Lung microvascular endothelial cell (primary cell): ENCODE measurements around the gene SRP54. TPM values are rescaled to one million over a fixed set of nuclear protein-coding genes. Genes with fewer than 3 reads are reported as not detected.
"Not testable (repeated sequence)": the region's sequence is repeated elsewhere in the genome, so short reads cannot be mapped to it uniquely, and the experiment has no call there.

Experiments used
- DNase-seq, 2 donors: peaks; one replicate each; pipeline versions ENCODE4 v3.0.0 to v3.0.0-alpha.2; 2010; ENCODE audit warnings: low read depth in 2 of 2
- total RNA-seq: library from RNA; depleted of rRNA; stranded (reverse); fragments of >200 nt; gene quantifications from 2 replicates; pipeline ENCODE4 v1.2.1, GENCODE V29; 2014

SRP54 gene
- total RNA-seq, 1 donor from 2014 or later: 51.0 TPM

DNA sequence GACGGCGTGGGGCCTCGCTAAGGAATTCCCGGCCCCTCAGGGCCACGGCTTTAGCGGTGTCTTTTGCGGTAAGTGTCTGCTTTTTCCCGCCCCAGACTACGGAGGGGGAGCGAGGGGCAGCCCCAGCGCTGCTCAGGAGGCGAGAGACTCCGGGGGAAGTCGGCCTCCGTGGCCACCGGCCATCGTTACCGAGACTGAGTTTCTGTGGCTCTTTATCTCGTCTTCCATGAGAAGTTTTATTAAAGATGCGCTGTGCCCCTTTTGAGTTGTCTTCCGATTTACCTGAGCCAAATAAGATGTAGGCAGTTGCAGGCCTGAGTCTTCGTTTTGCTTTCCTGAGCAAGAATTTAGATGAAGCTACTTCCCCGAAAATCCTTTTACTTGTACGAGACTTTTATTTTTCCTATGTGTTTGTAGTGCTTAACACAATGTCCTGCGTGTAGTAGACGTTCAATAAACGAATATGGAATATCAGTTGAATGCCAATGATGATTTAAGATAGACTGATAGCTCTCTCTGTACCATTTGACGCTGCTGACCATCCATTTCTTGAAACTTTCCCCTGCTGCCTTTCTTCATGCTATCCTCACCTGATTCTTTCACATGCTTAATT lies 462 bp downstream of the SRP54 start:
- DNase-seq: peak in 1 of 2 donors; percentile 17

DNA sequence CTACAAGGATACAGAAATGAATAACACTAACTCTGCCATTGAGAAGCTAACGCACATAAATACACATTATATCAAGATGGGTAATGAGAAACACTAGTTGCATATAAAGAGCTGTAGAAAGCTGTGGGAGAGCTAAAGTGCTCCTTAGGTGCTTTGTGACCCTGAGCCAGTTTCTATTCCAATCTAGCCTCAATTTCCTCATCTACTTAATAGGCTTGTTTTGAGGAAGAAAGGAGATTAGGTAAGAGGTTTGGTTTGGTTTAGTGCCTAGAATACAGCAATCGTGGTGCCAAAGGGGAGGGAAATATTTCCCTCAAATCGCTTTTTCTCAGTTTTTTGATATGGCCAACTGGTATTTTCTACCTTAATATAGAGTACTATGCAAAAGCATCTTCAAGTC lies 994 bp downstream of the SRP54 start:
- DNase-seq: no peak

DNA sequence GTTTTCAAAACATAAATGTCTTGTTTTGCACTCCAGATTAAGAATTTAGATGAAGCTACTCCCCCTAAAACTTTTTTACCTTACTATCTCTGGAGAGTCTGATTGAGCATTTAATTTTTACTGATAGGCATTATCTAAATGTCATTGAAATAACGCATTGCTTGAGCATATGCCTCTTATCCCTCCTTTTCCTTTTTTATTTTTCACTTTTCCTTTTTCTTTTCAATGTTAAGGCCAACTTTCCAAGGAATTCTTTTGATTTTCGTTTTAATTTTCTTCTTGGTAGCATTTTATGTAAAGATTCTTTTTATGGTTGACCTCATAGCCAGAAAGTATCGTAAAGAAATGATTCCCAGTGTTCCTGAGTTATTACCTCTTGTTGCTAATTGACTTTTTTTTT lies 2.9 kb downstream of the SRP54 start:
- DNase-seq: no peak

DNA sequence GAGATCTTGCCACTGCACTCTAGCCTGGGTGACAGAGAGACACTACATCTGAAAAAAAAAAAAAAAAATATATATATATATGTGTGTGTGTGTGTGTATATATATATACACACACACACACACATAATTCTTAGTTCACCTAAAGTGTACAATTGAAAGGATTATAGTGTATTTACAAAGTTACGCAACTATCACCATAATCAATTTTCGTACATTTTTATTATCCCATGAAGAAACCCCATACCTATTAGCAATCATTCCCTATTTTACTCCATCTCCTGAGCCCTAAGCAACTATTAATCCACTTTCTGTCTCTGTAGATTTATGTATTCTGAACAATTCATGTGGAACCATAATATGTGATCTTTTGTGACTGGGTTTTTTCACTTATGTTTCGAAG lies 4.4 kb downstream of the SRP54 start:
- DNase-seq: no peak

DNA sequence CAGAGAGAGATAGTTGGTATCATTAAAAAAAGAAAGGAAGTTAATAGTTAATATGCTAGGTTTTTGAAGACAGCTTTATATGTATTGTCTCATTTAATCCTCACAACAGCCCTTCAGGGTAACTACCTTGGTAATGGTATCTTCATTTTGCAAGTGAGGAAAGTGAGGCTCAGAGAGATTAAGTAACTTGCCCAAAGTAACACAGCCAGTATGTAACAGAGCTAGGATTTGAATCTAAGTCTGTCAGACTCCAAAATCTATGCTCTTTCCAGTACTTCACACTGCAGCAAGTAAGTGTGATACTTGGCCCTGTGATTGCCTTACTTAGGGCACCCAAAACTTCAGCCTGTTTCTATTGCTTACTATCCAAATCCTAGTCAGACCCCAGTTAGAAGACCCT lies 7.0 kb downstream of the SRP54 start:
- DNase-seq: no peak

DNA sequence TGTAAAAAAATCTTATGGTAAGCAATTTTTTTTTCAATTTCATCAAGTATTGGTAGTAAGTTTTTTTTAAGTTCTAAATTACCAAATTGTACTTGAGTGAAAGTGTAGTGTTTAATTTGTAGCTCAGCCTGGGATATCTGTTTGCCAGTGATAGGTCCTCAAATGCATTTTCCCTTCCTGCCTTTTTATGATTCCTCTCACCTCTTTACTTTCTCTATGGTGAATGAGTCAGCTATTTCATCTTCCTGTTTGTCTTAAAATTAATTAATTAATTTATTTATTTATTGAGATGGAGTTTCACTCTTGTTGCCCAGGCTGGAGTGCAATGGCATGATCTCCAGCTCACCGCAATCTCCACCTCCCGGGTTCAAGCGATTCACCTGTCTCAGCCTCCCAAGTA lies 10.6 kb downstream of the SRP54 start:
- peak; percentile 29 to 37 for DNase-seq

DNA sequence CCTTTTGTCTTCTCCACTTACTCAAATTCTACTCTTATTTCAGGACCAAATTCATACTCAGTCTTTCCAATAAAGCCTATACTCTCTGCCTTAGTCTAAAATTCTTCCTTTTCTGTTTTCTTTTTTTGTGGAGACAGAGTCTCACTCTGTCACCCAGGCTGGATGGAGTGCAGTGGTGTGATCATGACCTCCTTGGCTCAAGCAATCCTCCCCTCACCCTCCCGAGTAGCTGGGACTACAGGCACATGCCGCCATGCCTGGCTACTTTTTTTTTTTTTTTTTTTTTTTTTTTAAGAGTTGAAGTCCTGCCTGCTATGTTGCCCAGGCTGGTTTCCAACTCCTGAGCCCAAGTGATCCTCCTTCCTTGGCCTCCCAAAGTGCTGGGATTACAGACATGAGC lies 11.9 kb downstream of the SRP54 start:
- no peak for DNase-seq

DNA sequence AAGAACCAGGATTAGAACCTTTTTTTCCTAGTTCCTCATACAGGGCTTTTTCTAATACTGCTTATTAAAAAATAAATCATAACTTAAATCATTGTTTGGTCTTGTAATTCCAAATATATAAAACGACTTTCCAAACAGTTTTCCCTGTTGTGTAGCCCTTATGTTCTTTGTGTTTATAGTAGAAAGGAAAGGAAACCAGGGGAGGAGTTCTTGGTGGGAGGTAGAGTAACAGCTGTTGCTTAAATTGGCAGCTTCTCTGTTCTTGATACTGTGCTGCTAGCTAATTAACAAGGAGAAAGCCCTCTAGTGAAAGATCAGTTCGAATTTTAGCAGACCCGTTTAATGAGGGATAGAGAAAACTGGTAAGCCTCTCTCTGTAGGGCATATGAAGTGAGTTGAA lies 15.0 kb downstream of the SRP54 start:
- DNase-seq: peak; percentile 24 to 45

DNA sequence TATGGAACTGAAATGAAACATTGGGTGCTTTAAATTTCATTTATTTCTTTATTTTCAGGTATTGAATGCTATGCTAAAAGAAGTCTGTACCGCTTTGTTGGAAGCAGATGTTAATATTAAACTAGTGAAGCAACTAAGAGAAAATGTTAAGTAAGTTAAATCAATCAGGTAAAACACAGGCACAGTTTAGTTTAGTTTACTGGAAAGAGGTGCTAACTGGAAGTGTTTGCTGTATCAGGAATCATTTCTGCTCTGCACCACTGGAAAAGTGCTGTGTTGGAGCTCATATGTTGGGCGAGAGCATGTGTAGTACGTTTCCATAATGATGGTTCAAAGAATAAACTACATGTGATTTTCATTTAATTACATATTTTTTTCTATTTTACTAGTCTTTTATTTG lies 16.7 kb downstream of the SRP54 start:
- DNase-seq: no peak

DNA sequence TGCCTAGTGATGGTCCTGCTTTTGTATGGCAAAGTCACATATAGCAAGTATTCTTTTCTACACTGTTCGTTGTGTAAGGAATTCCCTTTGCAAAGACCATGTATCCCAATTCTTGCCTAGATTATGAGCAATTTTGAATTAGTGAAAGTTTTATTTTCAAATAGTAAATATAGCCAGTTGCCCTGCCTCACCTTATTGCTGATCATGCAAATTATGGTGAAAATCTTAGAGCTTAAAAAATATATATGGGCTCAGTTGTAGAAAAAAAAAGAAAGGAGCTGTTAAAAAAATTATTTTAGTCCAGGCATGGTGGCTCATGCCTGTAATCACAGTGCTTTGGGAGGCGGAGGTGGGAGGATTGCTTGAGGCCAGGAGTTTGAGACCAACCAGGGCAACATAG lies 18.8 kb downstream of the SRP54 start:
- DNase-seq: no peak

DNA sequence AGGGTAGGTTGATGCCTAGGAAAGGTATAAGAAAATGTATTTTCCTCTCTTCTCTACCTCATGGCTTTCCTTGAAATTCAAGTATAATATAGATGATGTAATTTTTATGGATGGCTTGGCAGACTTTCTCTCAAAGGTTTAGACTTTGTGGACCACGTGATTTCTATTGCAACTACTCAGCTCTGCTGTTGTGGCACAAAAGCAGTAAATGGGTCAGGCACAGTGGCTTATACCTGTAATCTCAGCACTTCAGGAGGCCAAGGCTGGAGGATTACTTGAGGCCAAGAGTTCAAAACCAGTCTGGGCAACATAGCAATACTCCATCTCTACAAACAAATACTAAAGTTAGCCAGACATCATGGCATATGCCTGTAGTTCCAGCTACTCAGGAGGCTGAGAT lies 22.0 kb downstream of the SRP54 start:
- DNase-seq: no peak

DNA sequence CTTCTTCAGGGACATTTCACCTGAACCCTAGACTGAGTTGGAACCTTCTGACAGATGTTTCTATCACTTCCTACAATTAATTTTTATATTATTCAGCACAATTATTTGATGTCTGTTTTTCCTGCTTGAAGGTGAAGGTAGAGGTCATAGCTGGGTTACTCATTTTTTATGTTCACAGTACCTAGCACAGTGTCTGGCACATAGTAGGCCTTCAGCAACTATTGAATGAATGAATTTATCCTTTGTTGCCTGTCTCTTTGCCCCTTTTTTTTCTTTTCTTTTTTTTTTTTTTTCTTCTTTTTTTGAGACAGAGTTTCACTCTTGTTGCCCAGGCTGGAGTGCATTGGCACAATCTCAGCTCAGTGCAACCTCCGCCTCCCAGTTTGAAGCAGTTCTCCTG lies 33.8 kb downstream of the SRP54 start:
- DNase-seq: no peak

DNA sequence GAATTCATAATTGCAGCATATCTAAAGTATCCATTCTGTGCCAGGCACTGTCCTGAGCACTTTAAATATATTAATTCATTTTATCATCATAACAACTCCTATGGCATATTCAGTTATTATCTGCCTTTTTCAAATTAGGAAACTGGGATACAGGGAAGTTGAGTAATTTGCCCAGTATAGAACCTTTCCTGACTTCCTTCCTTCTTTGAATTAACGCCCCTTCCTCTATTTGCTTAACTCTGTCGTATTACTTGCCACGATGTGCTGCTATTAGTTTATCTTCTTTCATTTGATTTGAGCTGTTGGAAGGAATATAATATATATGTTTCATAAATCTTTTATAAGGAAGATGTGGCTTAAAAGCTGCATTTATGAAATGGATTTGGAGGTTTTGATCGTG lies 37.9 kb downstream of the SRP54 start:
- no peak for DNase-seq

DNA sequence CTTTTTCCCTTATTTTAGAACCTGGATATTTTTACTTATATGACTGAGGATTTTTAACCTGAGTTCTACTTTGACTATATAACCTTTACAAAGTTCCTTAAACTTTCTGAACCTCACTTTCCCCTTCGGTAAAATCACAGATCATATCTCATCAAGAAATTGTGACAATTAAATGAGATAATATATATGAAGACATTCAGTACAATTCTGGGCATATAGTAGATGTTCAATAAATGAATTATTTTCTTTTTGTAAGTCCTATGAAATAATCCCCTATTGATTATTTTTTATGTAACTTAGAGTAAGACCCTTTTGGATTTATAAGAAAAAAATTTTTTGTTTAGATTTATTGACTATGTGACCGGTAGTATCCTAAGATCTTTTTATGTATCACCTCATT lies 45.6 kb downstream of the SRP54 start:
- DNase-seq: no peak

DNA sequence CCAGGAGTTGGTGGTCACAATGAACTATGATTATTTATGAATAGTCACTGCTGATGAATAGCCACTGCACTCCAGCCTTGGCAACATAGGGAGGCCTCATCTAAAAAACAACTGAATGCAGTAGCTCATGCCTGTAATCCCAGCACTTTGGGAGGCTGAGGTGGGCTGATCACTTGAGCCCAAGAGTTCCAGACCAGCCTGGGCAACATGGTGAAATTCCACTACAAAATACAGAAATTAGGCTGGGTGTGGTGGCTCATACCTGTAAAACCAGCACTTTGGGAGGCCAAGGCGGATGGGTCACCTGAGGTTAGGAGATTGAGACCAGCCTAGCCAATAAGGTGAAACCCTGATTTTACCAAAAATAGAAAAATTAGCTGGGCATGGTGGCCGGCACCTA lies 49.8 kb downstream of the SRP54 start:
- DNase-seq: no peak

DNA sequence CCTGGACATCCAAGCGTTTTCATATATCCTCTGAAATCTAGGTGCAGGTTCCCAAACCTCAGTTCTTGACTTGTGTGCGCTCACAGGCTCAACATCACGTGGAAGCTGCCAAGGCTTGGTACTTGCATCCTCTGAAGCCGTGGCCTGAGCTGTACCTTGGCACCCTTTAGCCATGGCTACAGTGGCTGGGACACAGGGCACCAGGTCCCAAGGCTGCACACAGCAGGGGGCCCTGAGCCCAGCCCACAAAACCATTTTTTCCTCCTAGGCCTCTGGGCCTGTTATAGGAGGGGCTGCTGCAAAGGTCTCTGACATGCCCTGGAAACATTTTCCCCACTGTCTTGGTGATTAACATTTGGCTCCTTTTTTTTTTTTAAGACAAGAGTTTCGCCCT lies 51.6 kb downstream of the SRP54 start:
- no peak for DNase-seq

DNA sequence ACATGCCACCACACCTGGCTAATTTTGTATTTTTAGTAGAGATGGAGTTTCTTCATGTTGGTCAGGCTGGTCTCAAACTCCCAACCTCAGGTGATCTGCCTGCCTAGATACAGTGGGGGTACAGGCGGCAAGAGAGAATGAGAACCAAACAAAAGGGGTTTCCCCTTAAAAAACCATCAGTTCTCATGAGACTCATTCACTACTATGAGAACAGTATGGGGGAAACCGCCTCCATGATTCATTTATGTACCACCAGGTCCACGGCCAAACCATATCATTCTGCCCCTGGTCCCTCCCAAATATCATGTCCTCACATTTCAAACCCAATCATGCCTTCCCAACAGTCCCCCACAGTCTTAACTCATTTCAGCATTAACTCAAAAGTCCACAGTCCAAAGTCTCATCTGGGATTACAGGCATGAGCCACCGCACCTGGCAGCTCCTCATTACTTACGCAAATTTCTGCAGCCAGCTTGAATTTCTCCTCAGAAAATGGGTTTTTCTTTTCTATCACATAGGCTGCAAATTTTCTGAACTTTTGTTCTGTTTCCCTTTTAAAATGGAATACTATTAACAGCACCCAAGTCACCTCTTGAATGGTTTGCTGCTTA lies 52.3 kb downstream of the SRP54 start:
- not testable (repeated sequence) for DNase-seq

DNA sequence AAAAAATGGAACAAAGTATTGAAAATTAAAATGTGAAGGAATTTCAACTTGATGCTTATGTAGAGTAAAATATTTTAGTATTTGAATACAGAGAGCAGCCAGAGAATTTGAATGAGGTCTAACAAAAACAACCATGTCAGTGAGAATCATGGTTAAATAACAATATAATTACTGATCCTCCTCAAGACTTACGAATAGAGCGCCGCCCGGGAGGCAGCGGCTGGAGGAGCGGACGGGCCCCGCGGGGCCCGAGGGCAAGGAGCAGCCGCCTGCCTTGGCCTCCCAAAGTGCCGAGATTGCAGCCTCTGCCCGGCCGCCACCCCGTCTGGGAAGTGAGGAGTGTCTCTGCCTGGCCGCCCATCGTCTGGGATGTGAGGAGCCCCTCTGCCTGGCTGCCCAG lies 55.5 kb downstream of the SRP54 start:
- not testable (repeated sequence) for DNase-seq

DNA sequence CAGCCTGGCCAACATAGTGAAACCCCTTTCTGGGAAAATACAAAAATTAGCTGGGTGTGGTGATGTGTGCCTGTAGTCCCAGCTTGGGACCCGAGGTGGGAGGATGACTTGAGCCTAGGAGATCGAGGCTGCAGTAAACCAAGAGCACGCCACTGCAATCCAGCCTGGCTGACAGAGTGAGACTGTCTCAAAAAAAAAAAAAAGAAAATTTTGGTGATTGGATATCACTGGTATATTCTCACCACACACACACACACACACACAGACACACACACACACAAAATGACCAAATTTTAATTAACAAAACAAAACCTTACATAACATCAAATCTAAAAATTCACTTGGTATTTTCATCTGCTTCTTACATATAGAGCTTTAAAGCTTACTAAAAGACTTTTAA lies 59.8 kb downstream of the SRP54 start:
- no peak for DNase-seq

DNA sequence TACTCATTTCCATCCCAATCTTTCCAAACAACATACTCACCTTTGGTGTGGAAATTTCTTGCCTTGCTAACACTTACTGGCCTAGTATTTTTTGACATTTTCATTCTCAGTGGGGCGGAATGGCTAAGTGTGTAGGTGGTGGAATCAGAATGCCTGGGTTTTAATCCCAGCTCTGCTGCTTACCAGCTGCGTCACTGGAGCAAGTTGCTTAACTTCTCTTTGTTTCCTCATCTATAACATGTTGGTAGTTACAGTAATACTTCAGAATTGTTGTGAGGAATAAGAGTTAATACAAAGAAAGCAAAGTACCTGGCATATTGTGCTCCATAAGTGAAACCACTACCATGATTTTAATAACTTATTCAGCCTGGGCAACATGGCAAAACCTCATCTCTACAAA lies 60.3 kb downstream of the SRP54 start:
- no peak for DNase-seq

DNA sequence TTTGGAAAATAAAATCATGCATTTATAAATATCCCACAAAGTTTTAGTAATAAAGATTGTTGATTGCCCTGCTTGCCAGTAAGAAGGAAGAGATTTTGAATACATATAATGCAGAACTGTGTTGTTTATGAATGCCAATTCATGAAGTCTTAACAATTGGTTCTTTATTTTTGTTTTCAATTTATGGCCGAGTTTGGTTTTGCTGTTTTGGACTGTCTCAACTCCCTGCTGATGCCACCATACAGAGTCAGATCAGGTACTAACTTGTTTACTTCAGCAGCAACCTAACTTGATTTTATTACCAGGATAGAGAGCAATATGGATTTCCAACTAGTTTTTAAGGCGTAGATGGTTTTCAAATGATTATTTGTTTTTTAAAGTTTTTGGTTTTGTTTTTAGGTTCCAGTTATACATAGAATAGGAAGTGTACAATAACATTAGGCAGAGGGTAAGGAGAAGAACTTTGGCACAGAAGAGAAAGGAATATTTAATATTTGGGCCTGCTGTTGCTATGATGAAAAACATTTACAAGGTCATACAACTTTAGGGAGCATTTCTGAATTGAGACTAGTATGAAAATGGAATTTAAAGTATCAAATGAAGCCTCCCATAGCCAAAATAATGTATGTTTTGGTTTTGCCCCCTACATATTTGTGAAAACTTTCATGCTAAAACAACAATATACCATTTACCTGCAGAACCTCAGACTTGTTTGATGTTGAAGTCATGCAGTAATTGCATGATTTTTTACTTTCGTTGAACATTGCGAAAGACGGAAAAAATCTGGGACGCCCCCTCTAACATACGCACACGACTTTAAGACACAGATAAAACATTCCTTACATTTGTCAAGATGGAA lies 62.4 kb downstream of the SRP54 start:
- peak in 1 of 2 donors; percentile 14 for DNase-seq

DNA sequence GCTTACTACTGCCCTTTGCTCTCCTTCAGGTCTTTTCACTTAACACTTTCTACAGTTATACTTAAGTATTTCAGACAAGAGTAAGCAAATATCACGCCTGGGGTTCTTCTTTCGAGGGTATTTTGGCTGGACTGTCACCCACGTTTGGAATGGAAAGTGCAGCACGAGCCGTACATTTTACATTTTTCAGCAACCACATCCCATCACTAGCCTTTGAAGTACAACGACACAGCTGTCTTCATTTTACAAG lies 62.9 kb downstream of the SRP54 start:
- no peak for DNase-seq

DNA sequence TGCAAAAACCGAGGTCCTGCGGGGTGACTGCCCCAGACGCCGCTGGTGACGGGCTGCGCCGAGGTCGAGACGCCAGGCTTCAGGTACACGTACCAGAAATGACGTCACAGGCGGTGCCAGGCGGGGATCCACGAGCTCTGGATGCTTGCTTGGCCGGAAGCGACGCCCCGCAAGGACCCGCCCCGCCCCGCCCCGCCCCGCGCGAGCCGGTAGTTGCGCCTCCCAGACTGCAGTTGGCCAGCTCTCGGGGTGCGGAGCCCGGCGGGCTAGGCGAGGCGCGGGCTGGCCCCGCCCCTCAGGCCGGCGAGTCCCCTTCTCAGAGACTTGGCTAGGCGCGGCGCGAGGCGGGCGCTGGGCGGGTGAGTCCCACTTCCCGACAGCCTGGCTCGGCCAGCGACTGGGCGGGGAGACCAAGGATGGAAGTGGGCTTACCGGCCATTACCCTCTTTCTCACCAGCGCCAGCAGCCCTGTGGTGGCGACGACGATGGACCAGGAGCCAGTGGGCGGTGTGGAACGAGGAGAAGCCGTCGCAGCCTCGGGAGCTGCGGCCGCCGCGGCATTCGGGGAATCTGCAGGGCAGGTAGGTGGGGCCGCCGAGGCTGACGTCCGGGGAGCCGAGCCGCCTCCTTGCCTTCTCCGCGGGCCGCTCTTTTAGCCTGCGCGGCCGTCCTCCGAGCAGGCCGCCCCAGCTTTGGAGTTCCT lies 63.4 kb downstream of the SRP54 start, which contains the start of gene FAM177A1:
TSS of gene FAM177A1 (plus strand) at position 225 of the 703 bp plus-strand sequence. CDS start at position 417, 192 bp downstream.
- peak; percentile 96 to 99 for DNase-seq
